ELF-1 (cell line): ENCODE data around the gene FERMT1.
"Not testable (repeated sequence)": the region's sequence is repeated elsewhere in the genome, so short reads cannot be mapped to it uniquely, and the experiment has no call there.

ENCODE experiments used
- DNase-seq: peaks from one replicate; pipeline ENCODE4 v3.0.0-alpha.2; 2016; ENCODE audit warnings: low read depth, low spot score

FERMT1 gene

DNA sequence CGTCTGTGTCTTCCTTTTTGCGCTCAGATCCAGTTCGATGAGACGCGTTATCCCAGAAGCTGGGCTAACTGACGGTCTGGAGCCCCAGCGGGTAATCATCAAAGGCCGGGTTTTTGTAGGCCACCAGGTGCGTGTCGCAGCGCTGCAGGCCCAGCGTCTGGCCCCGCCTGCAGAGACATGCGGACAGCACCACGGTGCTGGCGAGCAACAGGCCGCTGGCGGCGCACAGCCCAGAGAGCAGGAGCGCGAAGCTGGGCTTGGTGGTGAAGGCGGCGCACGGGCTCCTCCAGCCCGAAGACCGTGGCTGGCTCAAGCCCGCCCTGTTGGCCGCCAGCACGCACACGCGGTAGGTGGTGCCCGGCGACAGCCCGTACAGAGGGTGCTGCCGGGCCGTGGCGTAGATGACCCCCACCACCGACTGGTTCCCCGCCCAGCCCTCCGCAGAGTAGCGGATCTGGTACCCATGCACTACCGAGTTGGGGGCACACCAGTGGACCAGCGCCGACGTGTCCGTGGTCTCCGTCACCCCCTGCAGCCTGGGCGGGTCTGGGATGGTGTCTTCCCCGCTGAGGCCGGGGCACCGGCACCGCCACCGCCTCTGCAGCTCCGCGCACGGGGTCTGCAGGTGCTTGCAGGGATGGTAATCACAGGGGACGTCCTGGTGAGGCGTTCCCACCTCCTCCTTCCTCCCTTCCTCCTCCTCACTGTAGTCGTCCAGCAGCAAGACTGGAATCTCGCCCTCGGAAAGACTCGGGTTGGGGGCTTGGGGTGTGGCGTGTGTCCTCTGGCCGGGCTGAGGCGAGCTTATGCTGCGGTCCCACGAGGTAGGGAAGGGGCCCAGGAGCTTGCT lies 81.6 kb downstream of the FERMT1 start:
- peak; percentile 15 for DNase-seq

DNA sequence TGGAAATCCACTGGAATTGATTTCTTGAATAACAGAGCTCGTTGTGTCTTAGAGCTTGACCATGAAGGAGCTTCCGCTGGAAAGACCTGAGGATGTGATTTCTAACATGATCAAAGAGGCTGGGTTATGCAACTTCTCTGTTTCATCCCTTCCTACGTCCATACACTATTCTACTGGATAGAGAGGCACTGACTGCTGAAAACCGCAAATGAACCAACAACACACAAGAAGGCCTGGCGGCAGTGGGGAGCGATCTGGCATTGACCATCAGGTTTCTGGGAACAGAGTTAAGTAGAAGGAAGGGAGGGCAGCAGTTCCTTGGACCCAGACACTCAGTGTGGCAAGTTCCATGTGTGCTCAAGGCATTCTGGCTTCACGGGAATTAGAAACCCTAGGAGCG lies 82.3 kb downstream of the FERMT1 start:
- no peak for DNase-seq

DNA sequence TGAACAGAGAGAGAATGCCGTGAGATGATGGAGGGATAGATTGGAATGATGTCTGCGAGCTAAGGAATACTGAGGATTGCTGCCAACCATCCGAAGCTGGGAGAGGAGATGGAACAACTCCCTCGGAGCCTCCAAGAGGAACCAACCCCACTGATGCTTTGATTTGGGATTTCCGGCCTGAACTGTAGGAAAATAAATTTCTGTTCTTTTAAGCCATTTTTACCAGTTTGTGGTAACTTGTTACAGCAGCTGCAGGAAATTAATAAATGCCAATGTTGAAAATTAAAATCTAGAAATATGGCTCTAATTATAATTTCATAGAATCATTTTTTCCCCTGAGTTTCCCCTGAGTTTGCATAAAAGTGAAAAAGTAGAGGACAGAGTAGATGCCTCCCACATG lies 83.1 kb downstream of the FERMT1 start:
- DNase-seq: no peak

DNA sequence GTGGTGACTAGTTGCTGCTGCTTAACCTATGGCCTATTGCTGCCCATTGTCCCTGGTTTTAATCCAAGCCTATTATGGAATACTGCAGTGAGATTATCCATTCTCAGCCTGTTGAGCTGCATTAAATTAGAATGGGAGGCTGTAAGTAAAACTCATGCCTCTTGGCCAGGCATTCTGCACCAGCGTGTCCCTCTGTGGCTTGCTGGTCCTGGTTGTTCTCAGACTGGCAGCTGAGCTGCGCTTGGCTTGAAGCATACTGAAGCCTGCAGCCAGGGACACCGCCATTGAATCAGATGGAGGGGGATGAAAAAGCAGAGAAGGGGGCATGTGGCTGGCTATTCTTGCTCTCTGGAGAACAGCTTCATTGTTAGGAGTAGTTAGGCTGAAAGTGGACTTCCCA lies 84.6 kb downstream of the FERMT1 start:
- DNase-seq: no peak

DNA sequence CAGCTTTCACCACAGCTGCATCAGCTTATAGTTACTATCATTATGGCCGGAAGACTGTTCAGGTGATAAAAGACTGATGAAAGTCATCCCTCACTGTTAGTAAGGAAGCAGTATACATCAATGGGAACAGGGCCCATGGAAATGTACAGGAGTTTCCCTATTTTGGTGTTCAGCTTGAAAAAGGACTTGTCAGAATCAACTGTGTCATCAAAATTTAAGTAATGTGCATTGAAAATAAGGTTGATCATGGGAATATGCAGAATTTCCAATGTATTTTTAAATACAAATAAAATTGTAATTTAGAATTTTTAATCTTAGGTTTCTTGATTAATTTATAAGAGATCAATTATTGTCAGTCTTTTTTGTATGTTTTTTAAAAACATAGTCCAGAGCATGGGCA lies 85.7 kb downstream of the FERMT1 start:
- DNase-seq: no peak

DNA sequence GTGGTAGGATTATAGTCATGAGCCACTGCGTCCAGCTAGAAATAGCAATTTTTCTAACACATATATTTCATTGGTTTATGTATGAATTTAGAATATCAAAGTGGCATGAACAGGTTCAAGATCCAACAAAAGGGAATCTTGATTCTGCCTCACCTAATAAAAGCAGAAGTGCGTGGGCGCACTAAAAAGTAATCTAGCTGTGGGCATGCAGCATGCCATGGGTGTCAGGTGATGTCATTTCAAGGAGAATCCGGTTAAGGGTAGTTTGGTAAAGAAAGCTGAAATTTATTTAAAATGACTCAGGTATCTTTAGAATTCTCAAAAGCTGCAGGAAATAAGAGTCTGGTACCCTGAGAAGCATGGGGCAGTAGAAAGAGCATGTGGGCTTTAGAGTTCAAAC lies 86.6 kb downstream of the FERMT1 start:
- no peak for DNase-seq

DNA sequence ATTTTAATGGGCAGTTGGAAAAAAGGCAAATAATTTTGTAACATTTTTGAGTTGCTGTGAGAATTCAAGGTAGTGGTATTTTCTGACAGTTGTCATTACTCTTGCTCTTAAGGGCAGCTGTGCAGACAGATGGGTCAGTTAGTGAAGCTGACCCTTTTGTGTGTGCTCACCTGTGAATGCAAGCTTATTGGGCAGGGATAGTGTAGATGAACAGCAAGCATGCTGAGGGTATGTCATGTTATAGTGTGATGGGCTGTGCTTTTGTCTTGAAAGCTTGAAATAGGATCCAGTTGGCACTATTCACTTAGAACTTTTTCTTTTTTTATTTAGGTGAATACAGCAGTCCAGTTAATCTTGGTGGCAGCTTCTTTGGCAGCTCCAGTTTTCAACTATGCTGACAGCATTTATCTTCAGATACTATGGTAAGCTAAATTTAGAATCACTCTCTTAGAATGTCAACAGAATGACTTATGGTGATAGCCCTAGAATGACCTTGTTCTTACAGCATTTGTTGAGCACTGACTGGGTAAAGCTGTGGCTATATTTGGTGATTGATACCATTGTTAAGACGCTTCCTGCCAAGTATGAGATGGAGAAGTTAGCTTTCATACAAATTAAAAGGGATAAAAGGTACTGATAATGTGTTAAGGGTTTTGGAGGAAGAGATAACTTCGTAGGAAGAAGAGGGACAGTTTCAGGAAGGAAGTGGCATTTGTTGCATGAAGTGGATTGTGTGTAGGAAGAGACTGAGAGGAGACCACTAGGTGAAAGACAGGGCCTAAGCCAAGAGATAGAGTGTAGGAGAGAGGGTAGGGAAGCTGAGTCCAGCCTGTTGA lies 88.5 kb downstream of the FERMT1 start:
- no peak for DNase-seq

DNA sequence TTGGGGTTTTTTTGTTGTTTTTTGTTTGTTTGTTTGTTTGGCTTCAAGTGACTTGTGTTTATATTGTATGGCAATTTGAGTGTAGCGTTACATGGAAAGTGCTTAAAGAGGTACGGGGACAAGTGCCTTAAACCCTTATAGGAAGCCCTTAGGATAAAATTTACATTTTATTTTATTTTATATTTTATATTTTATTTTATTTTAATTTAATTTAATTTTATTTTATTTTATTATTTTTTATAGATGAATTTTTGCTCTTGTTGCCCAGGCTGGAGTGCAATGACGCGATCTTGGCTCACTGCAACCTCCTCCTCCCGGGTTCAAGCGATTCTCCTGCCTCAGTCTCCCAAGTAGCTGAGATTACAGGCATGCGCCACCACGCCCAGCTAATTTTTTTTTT lies 89.9 kb downstream of the FERMT1 start:
- DNase-seq: not testable (repeated sequence)

DNA sequence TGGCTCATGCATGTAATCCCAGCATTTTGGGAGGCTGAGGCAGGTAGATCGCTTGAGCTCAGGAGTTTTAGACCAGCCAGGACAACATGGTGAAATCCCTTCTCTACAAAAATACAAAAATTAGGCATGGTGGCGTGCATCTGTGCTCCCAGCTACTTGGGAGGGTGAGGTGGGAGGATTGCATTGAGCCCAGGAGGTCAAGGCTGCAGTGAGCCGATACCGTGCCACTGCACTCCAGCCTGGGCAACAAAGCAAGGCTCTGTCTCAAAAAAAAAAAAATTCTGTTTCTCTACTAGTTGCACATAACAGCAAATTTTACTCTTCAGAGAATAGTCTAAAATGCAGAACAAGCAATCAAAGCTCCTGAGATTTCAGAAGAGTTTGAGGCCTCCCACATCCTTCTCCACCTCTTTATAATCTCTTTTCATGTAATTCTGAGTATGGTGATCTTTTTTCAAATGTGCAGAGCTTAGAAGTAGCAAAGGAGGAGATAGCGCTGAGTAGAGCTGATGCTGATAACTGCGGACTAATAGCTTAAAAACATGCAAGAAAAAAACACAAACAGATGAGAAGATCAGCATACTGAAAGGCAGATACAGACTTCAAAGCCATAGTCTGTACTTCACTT lies 92.3 kb downstream of the FERMT1 start:
- DNase-seq: no peak

DNA sequence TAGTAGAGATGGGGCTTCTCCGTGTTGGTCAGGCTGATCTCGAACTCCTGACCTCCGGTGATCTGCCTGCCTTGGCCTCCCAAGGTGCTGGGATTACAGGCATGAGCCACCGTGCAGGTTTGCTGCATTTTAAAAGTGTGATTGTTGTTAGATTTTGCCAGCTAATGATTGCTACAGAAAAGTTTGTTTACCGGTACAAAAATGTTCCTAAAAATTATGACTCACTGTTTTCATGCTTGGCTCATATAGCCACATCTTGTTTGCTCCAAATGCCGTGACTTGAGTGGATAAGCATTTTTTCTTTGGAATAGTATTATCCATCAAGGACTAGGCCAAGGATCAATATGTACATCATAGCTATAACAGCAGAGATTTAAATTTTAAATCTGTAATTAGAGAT lies 93.3 kb downstream of the FERMT1 start:
- DNase-seq: no peak

DNA sequence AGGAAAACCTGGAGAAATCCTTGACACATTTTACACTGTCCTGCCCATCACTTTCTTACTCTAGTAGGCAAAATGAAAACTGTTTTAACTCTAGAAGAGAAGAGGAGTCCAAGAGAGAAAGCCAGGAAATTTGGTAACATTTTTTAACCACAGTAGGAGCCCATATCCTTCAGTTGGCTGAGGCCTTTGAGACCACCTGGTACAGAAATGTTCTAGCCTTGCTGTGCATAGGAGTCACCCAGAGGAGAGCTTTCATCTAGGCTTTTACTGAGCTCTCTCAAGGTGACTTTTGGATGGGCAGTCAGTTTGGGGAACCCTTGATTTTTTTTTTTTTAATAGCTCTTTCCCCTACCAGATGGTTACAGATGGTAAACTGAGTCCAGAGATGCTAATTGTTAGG lies 94.0 kb downstream of the FERMT1 start:
- DNase-seq: no peak

DNA sequence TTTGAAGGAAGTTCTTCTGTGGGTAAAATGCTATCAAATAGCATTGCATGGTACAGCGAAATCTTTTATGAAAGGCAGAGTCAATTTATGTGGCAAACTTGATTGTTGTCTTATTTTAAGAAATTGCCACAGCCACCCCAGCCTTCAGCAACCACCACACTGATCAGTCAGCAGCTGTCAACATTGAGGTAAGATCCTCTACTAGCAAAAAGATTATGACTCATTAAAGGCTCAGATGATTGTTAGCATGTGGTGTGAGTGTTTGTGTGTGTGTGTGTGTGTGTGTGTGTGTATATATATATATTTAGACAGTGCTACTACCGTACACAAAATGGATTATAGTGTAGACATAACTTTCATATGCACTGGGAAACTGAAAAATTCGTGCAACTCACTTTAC lies 96.8 kb downstream of the FERMT1 start:
- DNase-seq: no peak
